Measurements from ENCODE around the gene RALGAPA2.
A peak's percentile ranks its signal among the peaks of the same experiment; 100 is the strongest.

The RALGAPA2 gene

GRCh38 chr20:20568604-20569205, 143.7 kb downstream of the RALGAPA2 start:
- no peak overlapping the region for H3K4me3 ChIP-seq (ENCODE audit: low read depth, low read length)
- peak; percentile 70 for TF ChIP-seq CTCF (IDR thresholded peaks at IDR 0.05; ENCODE audit: insufficient read depth, low read depth, low read length, missing control alignments)
- DNase-seq (ENCODE audit: low read depth): peak; percentile 62

DNA sequence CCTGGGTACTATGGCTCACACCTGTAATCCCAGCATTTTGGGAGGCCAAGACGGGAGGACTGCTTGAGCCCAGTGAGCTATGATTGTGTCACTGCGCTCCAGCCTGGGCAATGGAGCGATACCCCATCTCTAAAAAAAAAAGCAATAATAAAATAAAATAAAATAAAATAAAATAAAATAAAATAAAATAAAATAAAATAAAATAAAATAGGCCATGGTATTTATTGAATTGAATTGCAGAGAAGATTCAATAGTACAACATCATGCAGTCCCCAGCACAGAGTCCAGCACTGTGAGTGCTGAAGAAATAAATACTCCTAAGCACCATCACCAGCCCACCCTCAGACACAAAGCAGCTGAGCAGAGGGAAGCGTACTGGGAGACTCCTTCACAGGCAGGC, 144.7 kb downstream of the RALGAPA2 start:
- DNase-seq (ENCODE audit: low read depth): no peak
- TF ChIP-seq CTCF (IDR thresholded peaks at IDR 0.05; ENCODE audit: insufficient read depth, low read depth, low read length, missing control alignments): no peak
- no peak overlapping the region for H3K4me3 ChIP-seq (ENCODE audit: low read depth, low read length)

DNA sequence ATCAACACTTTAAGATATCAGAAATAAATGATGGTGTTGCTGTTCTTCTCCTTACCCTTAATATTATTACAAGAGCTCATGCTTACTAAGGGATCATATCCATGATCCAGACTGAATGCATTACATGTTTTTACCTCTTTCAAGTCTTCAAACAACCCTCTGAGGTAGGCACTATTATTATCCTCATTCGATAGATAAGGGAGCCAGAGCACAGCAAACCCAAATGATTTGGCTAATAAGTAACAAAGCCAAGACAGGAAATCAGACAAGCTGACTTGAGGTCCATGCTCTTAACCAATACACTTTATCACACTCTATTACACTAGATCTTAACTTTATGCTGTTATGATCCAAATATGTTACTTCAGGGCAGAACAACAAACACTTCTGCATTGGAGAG, 145.9 kb downstream of the RALGAPA2 start:
- H3K4me3 ChIP-seq (ENCODE audit: low read depth, low read length): no peak overlapping the region
- TF ChIP-seq CTCF (IDR thresholded peaks at IDR 0.05; ENCODE audit: insufficient read depth, low read depth, low read length, missing control alignments): no peak
- DNase-seq (ENCODE audit: low read depth): no peak

DNA sequence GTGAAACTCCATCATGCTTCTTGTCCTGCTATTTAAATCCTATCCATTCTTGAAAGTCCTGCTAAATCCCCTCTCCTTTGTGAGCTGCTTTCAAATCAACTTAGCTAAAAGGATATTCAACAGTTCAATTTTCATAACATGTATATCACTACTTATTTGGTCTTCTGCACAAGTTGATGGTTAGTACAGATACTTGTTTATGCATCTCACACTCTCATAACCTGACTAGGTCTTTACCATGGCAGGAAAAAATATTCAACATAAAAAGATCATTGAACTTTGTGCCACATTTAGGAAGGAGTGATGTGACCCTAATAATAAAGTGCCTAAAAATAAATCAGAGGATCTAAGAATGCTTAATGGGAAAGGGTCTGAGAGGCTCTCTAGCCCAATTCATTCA, 148.2 kb downstream of the RALGAPA2 start:
- no peak for DNase-seq (ENCODE audit: low read depth)
- no peak overlapping the region for H3K4me3 ChIP-seq (ENCODE audit: low read depth, low read length)
- TF ChIP-seq CTCF (IDR thresholded peaks at IDR 0.05; ENCODE audit: insufficient read depth, low read depth, low read length, missing control alignments): no peak

DNA sequence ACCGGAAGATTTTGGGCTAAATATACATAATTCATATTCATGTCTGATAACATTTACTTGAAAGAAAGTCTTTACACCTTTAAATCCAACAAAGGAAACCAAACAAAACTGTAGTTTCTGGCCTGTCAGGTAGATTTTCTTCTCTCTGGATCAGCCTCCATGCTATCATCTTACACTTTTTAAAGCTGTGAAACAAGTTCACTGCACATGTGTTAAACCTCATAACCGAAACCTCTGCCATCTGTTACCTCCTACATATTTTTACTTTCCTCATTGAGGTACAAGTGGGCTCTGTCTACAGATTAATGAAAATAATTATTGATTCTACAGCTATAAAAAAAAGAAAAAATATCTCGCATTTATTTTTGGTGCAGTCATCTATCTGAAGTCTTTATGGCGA, 149.9 kb downstream of the RALGAPA2 start:
- DNase-seq (ENCODE audit: low read depth): peak; percentile 6
- H3K4me3 ChIP-seq (ENCODE audit: low read depth, low read length): no peak overlapping the region
- TF ChIP-seq CTCF (IDR thresholded peaks at IDR 0.05; ENCODE audit: insufficient read depth, low read depth, low read length, missing control alignments): no peak

GRCh38 chr20:20561841-20562240, 150.6 kb downstream of the RALGAPA2 start:
- TF ChIP-seq CTCF (IDR thresholded peaks at IDR 0.05; ENCODE audit: insufficient read depth, low read depth, low read length, missing control alignments): no peak
- DNase-seq (ENCODE audit: low read depth): peak; percentile 46
- no peak overlapping the region for H3K4me3 ChIP-seq (ENCODE audit: low read depth, low read length)

DNA sequence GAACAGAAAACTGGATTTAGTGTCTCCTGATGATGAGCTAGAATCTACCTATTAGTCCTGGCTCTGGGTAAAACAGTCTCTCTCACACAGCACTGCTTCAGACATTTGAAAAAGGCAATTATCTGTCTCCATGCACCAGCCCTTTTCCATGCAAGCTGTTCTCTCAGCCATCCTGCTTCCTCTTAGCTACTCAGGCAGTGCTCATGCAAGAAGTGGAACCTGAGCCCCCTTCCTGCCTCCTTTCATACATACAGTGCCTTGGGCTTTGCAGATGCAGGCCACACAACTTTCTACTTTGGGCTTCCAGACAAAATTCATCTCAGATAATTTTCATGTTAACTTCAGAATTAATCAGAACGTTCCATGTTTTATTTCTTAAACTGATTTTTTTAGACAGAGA, 151.3 kb downstream of the RALGAPA2 start:
- TF ChIP-seq CTCF (IDR thresholded peaks at IDR 0.05; ENCODE audit: insufficient read depth, low read depth, low read length, missing control alignments): no peak
- no peak for DNase-seq (ENCODE audit: low read depth)
- H3K4me3 ChIP-seq (ENCODE audit: low read depth, low read length): no peak overlapping the region

Measured in GM12865 (cell line).